Right atrium auricular region (tissue), 2 donors: ENCODE measurements around the gene SNX33. TPM values are rescaled to one million over a fixed set of nuclear protein-coding genes. Genes with fewer than 3 reads are reported as not detected.
A peak's percentile ranks its signal among the peaks of the same experiment; 100 is the strongest.
"Not testable (repeated sequence)": the region's sequence is repeated elsewhere in the genome, so short reads cannot be mapped to it uniquely, and the experiment has no call there.

ENCODE experiments used
- DNase-seq: peaks from one replicate; pipeline ENCODE4 v3.0.0-alpha.2; 2019; ENCODE audit warnings: low spot score
- H3K27ac ChIP-seq, 2 donors: fragments of 200-600 bp; sonication (generic); 1 replicate in 1 of 2; 2 replicates in 1 of 2; pipeline ENCODE4 v1.5.1; 2016 to 2019
- H3K27me3 ChIP-seq, 2 donors: fragments of 200-600 bp; sonication (generic); one replicate each; pipeline versions ENCODE4 v1.5.1 to v1.6.0; 2017 to 2019
- H3K36me3 ChIP-seq: fragments of 200-600 bp; sonication (generic); one replicate; pipeline ENCODE4 v1.5.1; 2016
- H3K4me1 ChIP-seq, 2 donors: fragments of 200-600 bp; sonication (generic); one replicate each; pipeline versions ENCODE4 v1.5.1 to v1.6.0; 2017 to 2019
- H3K4me3 ChIP-seq, 2 donors: fragments of 200-600 bp; sonication (generic); 1 replicate in 1 of 2; 2 replicates in 1 of 2; pipeline ENCODE4 v1.5.1; 2017 to 2019; ENCODE audit warnings: mild to moderate bottlenecking in 1 of 2, moderate library complexity in 1 of 2
- H3K9me3 ChIP-seq, 2 donors: fragments of 200-600 bp; sonication (generic); one replicate each; pipeline ENCODE4 v1.5.1; 2019
- total RNA-seq, 2 donors: library from RNA; depleted of rRNA; stranded (reverse); fragments of >200 nt; gene quantifications; one replicate each; pipeline ENCODE4 v1.1.0, GENCODE V29; 2016
- TF ChIP-seq, protein P1 (sequence below), 2 donors: fragments of 200-600 bp; sonication (generic); IDR thresholded peaks; one replicate each; pipeline ENCODE4 v1.5.1; 2019; ENCODE audit warnings: antibody characterized with exemption in 2 of 2

Gene SNX33
- total RNA-seq, 2 donors from 2014 or later: 10.3 to 20.5 TPM

DNA sequence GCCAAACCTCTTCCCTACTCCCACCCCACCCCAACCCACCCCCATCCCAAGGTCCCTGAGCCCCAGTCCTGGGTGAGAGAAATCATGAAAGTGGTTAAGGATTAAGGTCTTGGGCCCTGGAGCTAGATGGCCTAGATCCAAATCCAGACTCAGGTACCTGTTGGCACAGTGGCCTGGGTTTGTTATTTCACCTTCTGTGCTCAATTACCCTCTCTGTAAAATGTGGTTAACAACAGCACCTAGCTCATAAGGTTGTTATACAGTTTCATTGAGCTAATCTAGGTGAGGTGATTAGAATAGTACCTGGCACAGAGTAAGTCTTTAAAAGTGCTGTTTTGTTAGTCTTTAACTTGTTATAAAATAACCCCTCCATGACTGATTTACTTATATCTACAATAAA is 15.8 kb upstream of the SNX33 start:
- Histone ChIP-seq H3K27ac (no peak overlapping the region), H3K9me3 (no peaks in the 10 kb centered on the region), H3K4me3 (no peak overlapping the region), H3K27me3 (no peaks in the 10 kb centered on the region), H3K4me1 (peaks cover 0 to 2% of the 10 kb centered on the region in 2 donors), H3K36me3 (no peaks in the 10 kb centered on the region)
- DNase-seq: no peak
- TF ChIP-seq, protein P1, sequence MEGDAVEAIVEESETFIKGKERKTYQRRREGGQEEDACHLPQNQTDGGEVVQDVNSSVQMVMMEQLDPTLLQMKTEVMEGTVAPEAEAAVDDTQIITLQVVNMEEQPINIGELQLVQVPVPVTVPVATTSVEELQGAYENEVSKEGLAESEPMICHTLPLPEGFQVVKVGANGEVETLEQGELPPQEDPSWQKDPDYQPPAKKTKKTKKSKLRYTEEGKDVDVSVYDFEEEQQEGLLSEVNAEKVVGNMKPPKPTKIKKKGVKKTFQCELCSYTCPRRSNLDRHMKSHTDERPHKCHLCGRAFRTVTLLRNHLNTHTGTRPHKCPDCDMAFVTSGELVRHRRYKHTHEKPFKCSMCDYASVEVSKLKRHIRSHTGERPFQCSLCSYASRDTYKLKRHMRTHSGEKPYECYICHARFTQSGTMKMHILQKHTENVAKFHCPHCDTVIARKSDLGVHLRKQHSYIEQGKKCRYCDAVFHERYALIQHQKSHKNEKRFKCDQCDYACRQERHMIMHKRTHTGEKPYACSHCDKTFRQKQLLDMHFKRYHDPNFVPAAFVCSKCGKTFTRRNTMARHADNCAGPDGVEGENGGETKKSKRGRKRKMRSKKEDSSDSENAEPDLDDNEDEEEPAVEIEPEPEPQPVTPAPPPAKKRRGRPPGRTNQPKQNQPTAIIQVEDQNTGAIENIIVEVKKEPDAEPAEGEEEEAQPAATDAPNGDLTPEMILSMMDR (IDR thresholded peaks at IDR 0.05): no peak

DNA sequence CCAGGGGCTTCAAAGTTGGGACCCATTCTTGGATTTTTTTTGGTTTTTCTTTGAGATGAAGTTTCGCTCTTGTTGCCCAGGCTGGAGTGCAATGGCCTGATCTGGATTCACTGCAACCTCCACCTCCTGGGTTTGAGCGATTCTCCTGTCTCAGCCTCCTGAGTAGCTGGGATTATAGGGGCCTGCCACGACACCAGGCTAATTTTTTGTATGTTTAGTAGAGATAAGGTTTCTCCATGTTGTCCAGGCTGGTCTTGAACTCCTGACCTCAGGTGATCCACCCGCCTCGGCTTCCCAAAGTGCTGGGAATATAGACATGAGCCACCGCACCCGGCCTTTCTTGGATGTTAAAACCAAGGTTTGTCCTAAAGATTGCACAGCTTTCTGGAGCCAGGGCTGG is 13.8 kb upstream of the SNX33 start:
- not testable (repeated sequence) for DNase-seq, H3K27ac ChIP-seq, H3K27me3 ChIP-seq, H3K9me3 ChIP-seq, H3K4me3 ChIP-seq, H3K36me3 ChIP-seq
- peaks cover 0 to 21% of the 10 kb centered on the region in 2 donors for H3K4me1 ChIP-seq

DNA sequence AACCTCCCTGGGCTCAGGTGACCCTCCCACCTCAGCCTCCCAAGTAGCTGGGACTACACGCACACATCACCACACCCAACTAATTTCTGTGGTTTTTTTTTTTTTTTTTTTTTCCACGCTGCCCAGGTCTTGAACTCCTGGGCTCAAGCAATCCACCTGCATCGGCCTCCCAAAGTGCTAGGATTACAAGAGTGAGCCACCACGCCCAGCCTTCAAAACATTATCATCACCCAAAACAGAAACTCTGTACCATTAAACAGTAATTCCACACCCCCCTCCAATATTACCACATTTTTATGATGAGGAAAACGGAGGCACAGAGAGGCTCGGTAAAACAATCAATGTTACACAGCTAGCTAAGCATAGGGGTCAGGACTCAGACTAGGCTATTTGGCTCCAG is 11.7 kb upstream of the SNX33 start:
- Histone ChIP-seq H3K36me3 (no peaks in the 10 kb centered on the region), H3K27ac (no peak overlapping the region)

DNA sequence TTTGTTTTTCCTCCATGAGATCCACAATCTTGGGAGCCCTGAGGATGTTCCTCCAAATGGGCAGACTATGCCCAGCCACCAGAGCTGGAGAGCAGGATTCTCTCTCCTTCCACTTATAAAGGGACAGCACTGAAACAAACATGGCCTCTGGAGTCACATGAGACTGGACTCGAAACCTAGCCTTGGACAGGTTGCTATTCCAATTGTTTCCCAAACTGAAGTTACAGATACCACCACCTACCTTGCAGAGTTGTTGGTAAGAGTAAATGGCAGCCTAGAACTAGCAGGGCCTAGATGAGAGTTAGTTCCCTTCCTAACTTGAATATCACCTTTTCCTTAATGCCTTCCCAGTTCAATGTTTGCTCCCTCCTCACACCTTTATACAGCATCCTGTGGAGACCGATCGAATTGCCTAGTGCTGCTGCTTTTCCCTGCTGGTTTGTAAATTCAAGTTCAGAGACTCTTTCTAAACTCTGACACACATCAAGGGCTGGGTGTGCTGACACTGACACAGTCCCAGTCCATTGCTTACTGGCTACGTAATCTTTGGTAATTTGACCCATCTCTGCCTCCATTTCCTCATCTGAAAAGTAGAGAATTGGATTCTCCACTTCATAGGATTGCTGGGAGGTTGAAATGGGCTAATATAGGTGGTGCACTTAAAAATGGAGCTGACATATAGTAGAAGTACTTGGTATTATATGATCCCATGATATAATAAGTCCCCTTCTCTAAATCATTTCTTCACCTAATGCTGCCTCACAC is 10.3 kb upstream of the SNX33 start:
- peak overlapping the region; percentile 93 to 94 for H3K27ac ChIP-seq
- H3K36me3 ChIP-seq: no peaks in the 10 kb centered on the region
- no peak for DNase-seq
- TF ChIP-seq, protein P1 (IDR thresholded peaks at IDR 0.05): no peak
- H3K4me1 ChIP-seq: peaks cover 0 to 35% of the 10 kb centered on the region in 2 donors
- no peaks in the 10 kb centered on the region for H3K27me3 ChIP-seq
- no peaks in the 10 kb centered on the region for H3K9me3 ChIP-seq
- H3K4me3 ChIP-seq: no peak overlapping the region

More for the DNA sequence above, 11.7 kb upstream of the SNX33 start:
- peaks cover 0 to 34% of the 10 kb centered on the region in 2 donors for H3K4me1 ChIP-seq
- no peak overlapping the region for H3K4me3 ChIP-seq
- no peaks in the 10 kb centered on the region for H3K27me3 ChIP-seq
- no peak for DNase-seq
- no peaks in the 10 kb centered on the region for H3K9me3 ChIP-seq
- TF ChIP-seq, protein P1 (IDR thresholded peaks at IDR 0.05): no peak

DNA sequence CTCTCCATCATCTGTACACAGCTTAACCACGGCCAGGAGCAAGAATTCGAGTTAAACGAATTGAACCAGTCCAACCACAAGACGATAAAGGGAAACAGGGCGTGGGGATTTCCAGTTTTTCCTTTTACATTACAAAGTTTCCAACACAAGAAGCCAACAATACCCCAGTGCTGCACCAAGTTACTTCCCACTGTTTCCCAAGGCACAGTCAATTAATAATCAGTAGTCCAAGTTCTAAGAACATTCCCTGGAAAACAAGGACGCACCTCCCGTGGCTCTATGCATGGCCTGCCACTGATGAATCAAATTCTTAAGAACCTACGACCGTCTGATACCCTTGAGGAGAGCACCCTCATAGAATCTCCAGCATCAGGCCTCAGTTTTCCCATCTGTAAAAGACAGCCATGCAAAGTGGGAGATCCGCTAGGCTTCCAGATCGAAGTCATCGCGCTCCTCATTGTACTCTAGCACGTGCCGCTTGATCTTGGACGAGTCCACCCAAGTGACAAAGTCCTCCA is 8.5 kb upstream of the SNX33 start:
- TF ChIP-seq, protein P1 (IDR thresholded peaks at IDR 0.05): no peak
- Histone ChIP-seq H3K27me3 (no peaks in the 10 kb centered on the region), H3K4me3 (peak overlapping the region; percentile 80 to 93), H3K36me3 (no peaks in the 10 kb centered on the region), H3K9me3 (no peaks in the 10 kb centered on the region), H3K4me1 (peaks cover 0 to 35% of the 10 kb centered on the region in 2 donors), H3K27ac (peak overlapping the region; percentile 93 to 94)
- no peak for DNase-seq

DNA sequence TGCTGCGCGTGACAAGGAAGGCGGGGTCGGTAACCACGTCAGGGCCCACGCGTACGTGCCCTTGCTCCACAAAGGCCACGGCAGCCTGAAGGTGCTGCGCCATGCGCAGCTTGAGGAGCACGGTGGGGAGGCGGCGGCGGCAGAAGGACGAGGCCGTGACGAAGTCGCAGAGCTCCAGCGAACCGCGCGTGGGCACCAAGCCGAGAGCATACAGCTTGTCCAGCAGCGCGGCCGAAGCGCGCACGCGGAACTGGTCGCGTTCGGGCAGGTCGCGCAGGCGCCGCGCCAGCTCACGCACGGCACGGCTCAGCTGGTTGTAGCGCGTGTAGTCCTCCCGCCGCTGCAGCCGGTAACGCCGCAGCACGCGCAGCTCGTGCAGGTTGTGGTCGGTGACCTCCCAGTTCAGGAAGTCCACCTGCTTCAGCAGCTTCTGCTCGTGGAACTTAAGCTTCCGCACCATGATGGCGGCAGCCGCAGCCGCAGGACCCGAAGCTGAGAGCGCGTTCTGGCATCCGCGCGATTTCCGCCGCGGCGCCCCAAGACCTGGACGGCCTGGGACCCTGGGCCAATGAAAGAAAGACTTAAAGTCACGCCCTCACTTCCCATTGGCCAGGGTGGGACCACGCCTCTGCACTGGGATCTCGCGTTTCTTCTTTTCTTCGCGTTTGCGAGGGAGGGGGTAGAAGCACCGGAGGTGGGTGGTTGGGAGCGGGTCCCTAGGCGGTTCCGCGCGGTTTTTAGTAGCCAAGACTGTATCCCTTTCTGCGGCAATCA is 7.8 kb upstream of the SNX33 start, which contains the start of gene IMP3:
Gene IMP3 (minus strand): TSS at position 516 of the 774 bp plus-strand sequence. CDS start 56 bp downstream, at position 460.
- Histone ChIP-seq H3K27ac (peak within 1 kb of the TSS; percentile 93 to 94), H3K9me3 (no peaks in the 10 kb centered on the region), H3K4me3 (peak within 1 kb of the TSS; percentile 80 to 93), H3K36me3 (no peaks in the 10 kb centered on the region), H3K4me1 (peaks cover 0 to 35% of the 10 kb centered on the region in 2 donors), H3K27me3 (no peaks in the 10 kb centered on the region)
- peak; percentile 98 for DNase-seq
- TF ChIP-seq, protein P1 (IDR thresholded peaks at IDR 0.05): peak in 1 of 2 donors; percentile 21
